ENCODE data around the gene FBXL5. TPM values are rescaled to one million over a fixed set of nuclear protein-coding genes. Genes with fewer than 3 reads are reported as not detected.
A peak's percentile ranks its signal among the peaks of the same experiment; 100 is the strongest.

Gene FBXL5
- total RNA-seq (53.3 TPM), polyA plus RNA-seq (100 to 1,000 TPM; 123 to 137 (median 128) TPM)

- DNase-seq, result peak; percentile 76 to 90 (median 87)
- H3K4me3 ChIP-seq (ENCODE audit: low read depth, low read length), result peak within 1 kb of the TSS; percentile 94
- Mint-ChIP-seq H3K4me1 (peaks cover 21 to 46% (median 37%) of the 10 kb centered on the region in 4 donors), H3K27me3 (no peaks in the 10 kb centered on the region), H3K27ac (peak within 1 kb of the TSS; percentile 94 to 99 (median 98)), H3K9me3 (peaks cover 0 to 2% (median 0%) of the 10 kb centered on the region in 7 donors), H3K36me3 (no peaks in the 10 kb centered on the region), H3K4me3 (peak within 1 kb of the TSS; percentile 97 to 99 (median 98))
- peaks cover 45% of the 10 kb centered on the region for H3K4me1 ChIP-seq (ENCODE audit: control insufficient read depth, insufficient read depth, low read length, poor library complexity, severe bottlenecking)
- H3K9me3 ChIP-seq (ENCODE audit: control insufficient read depth in 2 of 2, low read length in 2 of 2), result no peaks in the 10 kb centered on the region
- no peaks in the 10 kb centered on the region for H3K27me3 ChIP-seq (ENCODE audit: control insufficient read depth, insufficient read depth, low read length)
- peak; percentile 84 to 85 for ATAC-seq (ENCODE audit: low read depth in 2 of 2)
- H3K36me3 ChIP-seq (ENCODE audit: control insufficient read depth, insufficient read depth, low read length), result no peaks in the 10 kb centered on the region
- peak within 1 kb of the TSS; percentile 90 for H3K27ac ChIP-seq (ENCODE audit: insufficient read depth, low read length, poor library complexity, severe bottlenecking)
Observed at GRCh38 chr4:15655223-15656037, at the start of gene FBXL5. Gene FBXL5 (minus strand): TSS chr4:15655357. CDS start chr4:15655287, 70 bp downstream.

- H3K27me3 Mint-ChIP-seq, result peaks cover 29% of the 10 kb centered on the region
- peak overlapping the region in 1 of 4 donors; percentile 90 for H3K4me3 Mint-ChIP-seq
Observed at GRCh38 chr4:15704129-15704528, 49.0 kb upstream of the FBXL5 start.

GRCh38 chr4:15703439-15703838 is 48.3 kb upstream of the FBXL5 start:
- Mint-ChIP-seq H3K4me1 (peaks cover 0 to 16% (median 9%) of the 10 kb centered on the region in 4 donors), H3K4me3 (peak overlapping the region; percentile 45 to 90 (median 82)), H3K9me3 (peaks cover 0 to 2% (median 0%) of the 10 kb centered on the region in 7 donors), H3K36me3 (no peaks in the 10 kb centered on the region), H3K27me3 (peaks cover 34% of the 10 kb centered on the region), H3K27ac (peak overlapping the region in 1 of 3 donors; percentile 83)
- peaks cover 2% of the 10 kb centered on the region for H3K27me3 ChIP-seq (ENCODE audit: control insufficient read depth, insufficient read depth, low read length)
- H3K4me1 ChIP-seq (ENCODE audit: control insufficient read depth, insufficient read depth, low read length, poor library complexity, severe bottlenecking), result peaks cover 9% of the 10 kb centered on the region
- no peaks in the 10 kb centered on the region for H3K9me3 ChIP-seq (ENCODE audit: control insufficient read depth in 2 of 2, low read length in 2 of 2)
- DNase-seq (no peak), ATAC-seq (ENCODE audit: low read depth in 2 of 2) (no peak)
- no peak overlapping the region for H3K27ac ChIP-seq (ENCODE audit: insufficient read depth, low read length, poor library complexity, severe bottlenecking)
- no peaks in the 10 kb centered on the region for H3K36me3 ChIP-seq (ENCODE audit: control insufficient read depth, insufficient read depth, low read length)
- no peak overlapping the region for H3K4me3 ChIP-seq (ENCODE audit: low read depth, low read length)

More at GRCh38 chr4:15704129-15704528, 49.0 kb upstream of the FBXL5 start:
- H3K36me3 ChIP-seq (ENCODE audit: control insufficient read depth, insufficient read depth, low read length), result no peaks in the 10 kb centered on the region
- H3K27ac ChIP-seq (ENCODE audit: insufficient read depth, low read length, poor library complexity, severe bottlenecking), result no peak overlapping the region
- H3K27ac Mint-ChIP-seq, result peak overlapping the region in 2 of 3 donors; percentile 28 to 83
- ATAC-seq (ENCODE audit: low read depth in 2 of 2) (no peak), DNase-seq (no peak)
- no peak overlapping the region for H3K4me3 ChIP-seq (ENCODE audit: low read depth, low read length)
- H3K9me3 ChIP-seq (ENCODE audit: control insufficient read depth in 2 of 2, low read length in 2 of 2), result no peaks in the 10 kb centered on the region
- H3K9me3 Mint-ChIP-seq, result peaks cover 0 to 4% (median 0%) of the 10 kb centered on the region in 7 donors
- H3K4me1 ChIP-seq (ENCODE audit: control insufficient read depth, insufficient read depth, low read length, poor library complexity, severe bottlenecking), result peaks cover 9% of the 10 kb centered on the region
- H3K27me3 ChIP-seq (ENCODE audit: control insufficient read depth, insufficient read depth, low read length), result peaks cover 2% of the 10 kb centered on the region
- H3K36me3 Mint-ChIP-seq, result no peaks in the 10 kb centered on the region
- peaks cover 0 to 16% (median 9%) of the 10 kb centered on the region in 4 donors for H3K4me1 Mint-ChIP-seq

- H3K4me3 Mint-ChIP-seq, result peak within 1 kb of the TSS; percentile 79 to 90 (median 86)
- Histone ChIP-seq H3K27ac (ENCODE audit: insufficient read depth, low read length, poor library complexity, severe bottlenecking) (no peak within 1 kb of the TSS), H3K4me1 (ENCODE audit: control insufficient read depth, insufficient read depth, low read length, poor library complexity, severe bottlenecking) (peaks cover 9% of the 10 kb centered on the region), H3K36me3 (ENCODE audit: control insufficient read depth, insufficient read depth, low read length) (no peaks in the 10 kb centered on the region), H3K27me3 (ENCODE audit: control insufficient read depth, insufficient read depth, low read length) (peaks cover 2% of the 10 kb centered on the region), H3K9me3 (ENCODE audit: control insufficient read depth in 2 of 2, low read length in 2 of 2) (no peaks in the 10 kb centered on the region), H3K4me3 (ENCODE audit: low read depth, low read length) (no peak within 1 kb of the TSS)
- peaks cover 34% of the 10 kb centered on the region for H3K27me3 Mint-ChIP-seq
- peak; percentile 19 to 46 (median 44) for DNase-seq
- peaks cover 0 to 16% (median 9%) of the 10 kb centered on the region in 4 donors for H3K4me1 Mint-ChIP-seq
- peak within 1 kb of the TSS in 2 of 3 donors; percentile 75 to 83 for H3K27ac Mint-ChIP-seq
- H3K36me3 Mint-ChIP-seq, result no peaks in the 10 kb centered on the region
- peak; percentile 62 to 69 for ATAC-seq (ENCODE audit: low read depth in 2 of 2)
- H3K9me3 Mint-ChIP-seq, result peaks cover 0 to 2% (median 0%) of the 10 kb centered on the region in 7 donors
Observed at GRCh38 chr4:15702941-15703403, 47.8 kb upstream of the FBXL5 start, which contains the start of gene BST1. Gene BST1 (plus strand): TSS chr4:15703065. CDS start chr4:15703145, 80 bp downstream.

- Histone ChIP-seq H3K4me3 (ENCODE audit: low read depth, low read length) (no peak overlapping the region), H3K36me3 (ENCODE audit: control insufficient read depth, insufficient read depth, low read length) (no peaks in the 10 kb centered on the region), H3K4me1 (ENCODE audit: control insufficient read depth, insufficient read depth, low read length, poor library complexity, severe bottlenecking) (no peaks in the 10 kb centered on the region), H3K27me3 (ENCODE audit: control insufficient read depth, insufficient read depth, low read length) (no peaks in the 10 kb centered on the region), H3K27ac (ENCODE audit: insufficient read depth, low read length, poor library complexity, severe bottlenecking) (no peak overlapping the region), H3K9me3 (ENCODE audit: control insufficient read depth in 2 of 2, low read length in 2 of 2) (no peaks in the 10 kb centered on the region)
- no peaks in the 10 kb centered on the region for H3K36me3 Mint-ChIP-seq
- H3K27me3 Mint-ChIP-seq, result peaks cover 25% of the 10 kb centered on the region
- peaks cover 0 to 2% (median 0%) of the 10 kb centered on the region in 7 donors for H3K9me3 Mint-ChIP-seq
- no peak overlapping the region for H3K4me3 Mint-ChIP-seq
- ATAC-seq (ENCODE audit: low read depth in 2 of 2), result no peak
- no peaks in the 10 kb centered on the region for H3K4me1 Mint-ChIP-seq
- DNase-seq, result no peak
- H3K27ac Mint-ChIP-seq, result no peak overlapping the region
Observed at GRCh38 chr4:15696866-15697265, 41.7 kb upstream of the FBXL5 start.

- no peaks in the 10 kb centered on the region for H3K4me1 ChIP-seq (ENCODE audit: control insufficient read depth, insufficient read depth, low read length, poor library complexity, severe bottlenecking)
- no peaks in the 10 kb centered on the region for H3K9me3 ChIP-seq (ENCODE audit: control insufficient read depth in 2 of 2, low read length in 2 of 2)
- ATAC-seq (ENCODE audit: low read depth in 2 of 2), result no peak
- H3K36me3 ChIP-seq (ENCODE audit: control insufficient read depth, insufficient read depth, low read length), result no peaks in the 10 kb centered on the region
- H3K36me3 Mint-ChIP-seq, result no peaks in the 10 kb centered on the region
- H3K4me1 Mint-ChIP-seq, result no peaks in the 10 kb centered on the region
- H3K4me3 Mint-ChIP-seq, result no peak overlapping the region
- peaks cover 18% of the 10 kb centered on the region for H3K27me3 Mint-ChIP-seq
- H3K27ac ChIP-seq (ENCODE audit: insufficient read depth, low read length, poor library complexity, severe bottlenecking), result no peak overlapping the region
- H3K4me3 ChIP-seq (ENCODE audit: low read depth, low read length), result no peak overlapping the region
- no peak overlapping the region for H3K27ac Mint-ChIP-seq
- DNase-seq, result no peak
- peaks cover 0 to 2% (median 0%) of the 10 kb centered on the region in 7 donors for H3K9me3 Mint-ChIP-seq
- H3K27me3 ChIP-seq (ENCODE audit: control insufficient read depth, insufficient read depth, low read length), result no peaks in the 10 kb centered on the region
Observed at GRCh38 chr4:15695729-15696128, 40.6 kb upstream of the FBXL5 start.

GRCh38 chr4:15695240-15695699 is 40.1 kb upstream of the FBXL5 start:
- Histone ChIP-seq H3K27ac (ENCODE audit: insufficient read depth, low read length, poor library complexity, severe bottlenecking) (no peak overlapping the region), H3K36me3 (ENCODE audit: control insufficient read depth, insufficient read depth, low read length) (no peaks in the 10 kb centered on the region), H3K9me3 (ENCODE audit: control insufficient read depth in 2 of 2, low read length in 2 of 2) (no peaks in the 10 kb centered on the region), H3K4me1 (ENCODE audit: control insufficient read depth, insufficient read depth, low read length, poor library complexity, severe bottlenecking) (no peaks in the 10 kb centered on the region), H3K27me3 (ENCODE audit: control insufficient read depth, insufficient read depth, low read length) (no peaks in the 10 kb centered on the region), H3K4me3 (ENCODE audit: low read depth, low read length) (no peak overlapping the region)
- Mint-ChIP-seq H3K4me3 (no peak overlapping the region), H3K27ac (no peak overlapping the region), H3K4me1 (no peaks in the 10 kb centered on the region), H3K36me3 (no peaks in the 10 kb centered on the region), H3K27me3 (peaks cover 14% of the 10 kb centered on the region), H3K9me3 (peaks cover 0 to 2% (median 0%) of the 10 kb centered on the region in 7 donors)
- ATAC-seq (ENCODE audit: low read depth in 2 of 2) (no peak), DNase-seq (no peak)
